ENCODE data around the gene BABAM2. TPM values are rescaled to one million over a fixed set of nuclear protein-coding genes. Genes with fewer than 3 reads are reported as not detected.

BABAM2 gene
- total RNA-seq, 2 experiments from 2014 or later, result 19.7 to 33.2 TPM

DNA sequence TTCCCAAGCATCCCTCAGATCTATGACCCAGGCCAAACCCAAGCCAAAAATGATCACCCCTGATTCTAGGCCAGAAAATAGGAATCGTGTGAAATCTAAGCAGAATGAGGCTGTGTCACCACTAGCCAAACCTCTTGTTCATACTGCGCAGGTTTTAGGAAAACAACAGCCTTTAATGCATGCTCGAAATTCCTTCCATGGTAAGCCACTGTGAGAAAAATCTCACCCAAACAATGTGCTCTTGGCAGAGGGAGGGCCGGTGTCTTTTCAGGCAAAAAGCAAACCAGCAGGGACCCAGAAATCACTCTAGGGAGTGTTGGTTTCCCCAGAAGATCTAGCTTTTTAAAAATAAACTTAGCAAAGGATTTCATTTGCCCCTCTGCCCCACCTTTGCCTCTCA is 430.9 kb downstream of the BABAM2 start:
- TF ChIP-seq EZH2phosphoT487 (IDR thresholded peaks at IDR 0.05; ENCODE audit: borderline replicate concordance, low read depth, low read length), result no peak
- TF ChIP-seq, protein P1, sequence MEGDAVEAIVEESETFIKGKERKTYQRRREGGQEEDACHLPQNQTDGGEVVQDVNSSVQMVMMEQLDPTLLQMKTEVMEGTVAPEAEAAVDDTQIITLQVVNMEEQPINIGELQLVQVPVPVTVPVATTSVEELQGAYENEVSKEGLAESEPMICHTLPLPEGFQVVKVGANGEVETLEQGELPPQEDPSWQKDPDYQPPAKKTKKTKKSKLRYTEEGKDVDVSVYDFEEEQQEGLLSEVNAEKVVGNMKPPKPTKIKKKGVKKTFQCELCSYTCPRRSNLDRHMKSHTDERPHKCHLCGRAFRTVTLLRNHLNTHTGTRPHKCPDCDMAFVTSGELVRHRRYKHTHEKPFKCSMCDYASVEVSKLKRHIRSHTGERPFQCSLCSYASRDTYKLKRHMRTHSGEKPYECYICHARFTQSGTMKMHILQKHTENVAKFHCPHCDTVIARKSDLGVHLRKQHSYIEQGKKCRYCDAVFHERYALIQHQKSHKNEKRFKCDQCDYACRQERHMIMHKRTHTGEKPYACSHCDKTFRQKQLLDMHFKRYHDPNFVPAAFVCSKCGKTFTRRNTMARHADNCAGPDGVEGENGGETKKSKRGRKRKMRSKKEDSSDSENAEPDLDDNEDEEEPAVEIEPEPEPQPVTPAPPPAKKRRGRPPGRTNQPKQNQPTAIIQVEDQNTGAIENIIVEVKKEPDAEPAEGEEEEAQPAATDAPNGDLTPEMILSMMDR (conservative IDR thresholded peaks at IDR 0.05; ENCODE audit: low read length), result no peak
- no peaks in the 10 kb centered on the region for H3K9me2 ChIP-seq (ENCODE audit: insufficient read depth, low read length)
- intact Hi-C loops (cut with micrococcal nuclease; ENCODE audit: unreplicated experiment), result no loop called here
- H2AFZ ChIP-seq (ENCODE audit: low read length), result no peak overlapping the region
- DNase-seq (ENCODE audit: low spot score), result no peak
- no peaks in the 10 kb centered on the region for H4K20me1 ChIP-seq (ENCODE audit: insufficient read depth, low read length)
- H3K4me1 ChIP-seq (ENCODE audit: insufficient read depth, low read length, poor library complexity, severe bottlenecking), result no peaks in the 10 kb centered on the region
- no peak overlapping the region for H3K4me2 ChIP-seq (ENCODE audit: low read length)
- BruUV-seq (replicated peaks), result no TSS peak
- H3K27ac ChIP-seq (ENCODE audit: low read depth, low read length, poor library complexity, severe bottlenecking), result no peak overlapping the region
- no peaks in the 10 kb centered on the region for H3K79me2 ChIP-seq (ENCODE audit: insufficient read depth, low read depth, low read length)
- ChIA-PET POLR2A (interaction anchor here (0.6 to 0.7 kb wide), 2 partner anchors 13 to 408 kb away, joined by 3 to 4 read pairs; no protein-coding TSS in a partner anchor), CTCF (ENCODE audit: unreplicated experiment) (no interaction called here)
- H3K4me3 ChIP-seq (ENCODE audit: low read depth, low read length, poor library complexity, severe bottlenecking), result no peak overlapping the region
- no peaks in the 10 kb centered on the region for H3K9me3 ChIP-seq (ENCODE audit: low read length)
- H3K36me3 ChIP-seq (ENCODE audit: insufficient read depth, low read length), result no peaks in the 10 kb centered on the region

DNA sequence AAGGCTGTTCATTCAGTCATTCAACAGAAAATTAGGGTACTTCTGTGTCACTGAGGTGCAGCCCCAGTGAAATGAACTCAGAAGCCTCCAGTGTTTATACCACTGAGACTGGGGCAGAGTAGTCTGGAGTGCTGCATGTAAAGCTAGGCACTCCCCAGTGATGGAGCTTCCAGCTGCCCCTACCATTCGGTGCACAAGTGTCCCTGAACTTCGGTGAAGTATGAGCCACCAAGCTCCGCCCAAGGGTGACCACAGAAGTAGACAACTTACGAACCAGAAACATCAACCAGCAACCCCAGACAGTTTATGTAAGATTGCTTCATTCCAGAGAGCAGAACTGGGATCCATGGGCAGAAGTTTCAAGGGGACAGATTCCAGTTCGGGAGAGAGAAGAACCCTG is 431.5 kb downstream of the BABAM2 start:
- Histone ChIP-seq H4K20me1 (ENCODE audit: insufficient read depth, low read length) (no peaks in the 10 kb centered on the region), H3K4me2 (ENCODE audit: low read length) (no peak overlapping the region), H3K4me1 (ENCODE audit: insufficient read depth, low read length, poor library complexity, severe bottlenecking) (no peaks in the 10 kb centered on the region), H2AFZ (ENCODE audit: low read length) (no peak overlapping the region), H3K9me3 (ENCODE audit: low read length) (no peaks in the 10 kb centered on the region), H3K4me3 (ENCODE audit: low read depth, low read length, poor library complexity, severe bottlenecking) (no peak overlapping the region), H3K9me2 (ENCODE audit: insufficient read depth, low read length) (no peaks in the 10 kb centered on the region), H3K36me3 (ENCODE audit: insufficient read depth, low read length) (no peaks in the 10 kb centered on the region), H3K79me2 (ENCODE audit: insufficient read depth, low read depth, low read length) (no peaks in the 10 kb centered on the region), H3K27ac (ENCODE audit: low read depth, low read length, poor library complexity, severe bottlenecking) (no peak overlapping the region)
- intact Hi-C loops (cut with micrococcal nuclease; ENCODE audit: unreplicated experiment), result no loop called here
- CTCF ChIA-PET (ENCODE audit: unreplicated experiment), result no interaction called here
- TF ChIP-seq, protein P1 (conservative IDR thresholded peaks at IDR 0.05; ENCODE audit: low read length), result no peak
- TF ChIP-seq EZH2phosphoT487 (IDR thresholded peaks at IDR 0.05; ENCODE audit: borderline replicate concordance, low read depth, low read length), result no peak
- POLR2A ChIA-PET, result no interaction called here
- DNase-seq (ENCODE audit: low spot score), result no peak
- no TSS peak for BruUV-seq (replicated peaks)

DNA sequence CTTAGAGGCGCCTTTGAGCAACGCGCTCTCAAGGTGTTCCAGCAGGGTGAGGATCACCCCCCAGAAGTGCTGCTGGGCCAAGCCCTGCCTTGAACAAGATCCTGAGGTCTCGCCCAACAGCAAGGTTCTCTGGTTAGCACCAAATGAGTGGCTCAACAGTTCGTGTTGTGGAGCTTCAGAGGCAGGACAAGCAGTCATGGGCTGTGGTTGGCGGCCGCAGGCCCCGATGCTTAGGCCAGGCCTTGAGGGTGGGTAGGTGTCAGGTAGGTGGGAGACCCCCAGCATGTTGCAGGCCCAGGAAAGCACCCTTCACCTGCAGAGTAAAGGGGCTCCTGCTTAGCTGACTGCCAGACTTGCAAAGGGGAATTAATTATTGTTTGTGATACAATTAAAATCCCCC is 431.9 kb downstream of the BABAM2 start:
- H3K79me2 ChIP-seq (ENCODE audit: insufficient read depth, low read depth, low read length), result no peaks in the 10 kb centered on the region
- intact Hi-C loops (cut with micrococcal nuclease; ENCODE audit: unreplicated experiment), result no loop called here
- ChIA-PET CTCF (ENCODE audit: unreplicated experiment) (no interaction called here), POLR2A (no interaction called here)
- H4K20me1 ChIP-seq (ENCODE audit: insufficient read depth, low read length), result no peaks in the 10 kb centered on the region
- no peaks in the 10 kb centered on the region for H3K36me3 ChIP-seq (ENCODE audit: insufficient read depth, low read length)
- no peaks in the 10 kb centered on the region for H3K9me3 ChIP-seq (ENCODE audit: low read length)
- no peak overlapping the region for H3K4me2 ChIP-seq (ENCODE audit: low read length)
- H3K9me2 ChIP-seq (ENCODE audit: insufficient read depth, low read length), result no peaks in the 10 kb centered on the region
- H3K27ac ChIP-seq (ENCODE audit: low read depth, low read length, poor library complexity, severe bottlenecking), result no peak overlapping the region
- TF ChIP-seq EZH2phosphoT487 (IDR thresholded peaks at IDR 0.05; ENCODE audit: borderline replicate concordance, low read depth, low read length), result no peak
- TF ChIP-seq, protein P1 (conservative IDR thresholded peaks at IDR 0.05; ENCODE audit: low read length), result no peak
- H3K4me3 ChIP-seq (ENCODE audit: low read depth, low read length, poor library complexity, severe bottlenecking), result no peak overlapping the region
- no peak overlapping the region for H2AFZ ChIP-seq (ENCODE audit: low read length)
- BruUV-seq (replicated peaks), result no TSS peak
- no peaks in the 10 kb centered on the region for H3K4me1 ChIP-seq (ENCODE audit: insufficient read depth, low read length, poor library complexity, severe bottlenecking)
- no peak for DNase-seq (ENCODE audit: low spot score)
